ENCODE data around the gene TARS3.
"Not testable (repeated sequence)": the region's sequence is repeated elsewhere in the genome, so short reads cannot be mapped to it uniquely, and the experiment has no call there.

The TARS3 gene

DNA sequence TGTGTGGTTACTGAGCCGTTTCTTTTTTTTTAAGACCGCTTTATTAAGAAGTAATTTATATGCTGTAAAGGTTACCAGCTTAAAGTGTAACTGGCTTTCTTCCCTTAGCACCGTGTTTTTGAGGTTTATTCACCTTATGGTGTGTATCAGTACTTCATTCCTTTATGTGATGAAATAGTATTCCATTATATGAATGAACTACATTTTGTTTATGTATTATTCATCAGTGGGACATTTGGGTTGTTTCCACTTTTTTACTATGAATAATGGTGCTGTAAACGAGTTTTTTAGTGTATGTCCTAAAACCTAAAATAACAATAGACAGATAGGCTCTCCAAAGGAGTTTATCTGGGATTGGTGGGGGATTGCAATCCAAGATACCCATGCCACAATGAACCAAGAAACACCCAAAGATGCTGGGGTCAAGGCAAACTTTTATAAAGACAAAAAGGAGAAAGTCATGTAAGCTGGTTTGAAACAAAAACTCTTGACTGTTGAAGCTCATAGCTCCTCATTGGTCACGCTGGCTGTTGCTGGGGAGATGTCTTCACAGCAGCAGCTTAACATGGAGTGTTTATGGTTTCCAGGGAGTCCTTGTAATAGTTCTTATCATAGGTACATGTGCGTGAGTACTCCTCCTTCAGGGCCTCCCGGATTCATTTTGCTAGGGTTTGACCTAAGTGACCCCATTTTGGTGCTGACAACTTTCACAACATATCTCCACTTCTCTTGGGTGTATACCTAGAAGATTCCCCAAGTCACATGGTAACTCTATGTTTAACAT lies 88.1 kb downstream of the TARS3 start:
- Histone ChIP-seq H3K27me3 (ENCODE audit: insufficient read depth, low read depth, severe bottlenecking) (no peaks in the 10 kb centered on the region), H3K4me3 (ENCODE audit: low read depth, low read length) (no peak overlapping the region), H3K27ac (no peak overlapping the region), H3K9me3 (ENCODE audit: severe bottlenecking) (peaks cover 3% of the 10 kb centered on the region), H3K36me3 (peaks cover 15% of the 10 kb centered on the region)
- TF ChIP-seq, protein P1, sequence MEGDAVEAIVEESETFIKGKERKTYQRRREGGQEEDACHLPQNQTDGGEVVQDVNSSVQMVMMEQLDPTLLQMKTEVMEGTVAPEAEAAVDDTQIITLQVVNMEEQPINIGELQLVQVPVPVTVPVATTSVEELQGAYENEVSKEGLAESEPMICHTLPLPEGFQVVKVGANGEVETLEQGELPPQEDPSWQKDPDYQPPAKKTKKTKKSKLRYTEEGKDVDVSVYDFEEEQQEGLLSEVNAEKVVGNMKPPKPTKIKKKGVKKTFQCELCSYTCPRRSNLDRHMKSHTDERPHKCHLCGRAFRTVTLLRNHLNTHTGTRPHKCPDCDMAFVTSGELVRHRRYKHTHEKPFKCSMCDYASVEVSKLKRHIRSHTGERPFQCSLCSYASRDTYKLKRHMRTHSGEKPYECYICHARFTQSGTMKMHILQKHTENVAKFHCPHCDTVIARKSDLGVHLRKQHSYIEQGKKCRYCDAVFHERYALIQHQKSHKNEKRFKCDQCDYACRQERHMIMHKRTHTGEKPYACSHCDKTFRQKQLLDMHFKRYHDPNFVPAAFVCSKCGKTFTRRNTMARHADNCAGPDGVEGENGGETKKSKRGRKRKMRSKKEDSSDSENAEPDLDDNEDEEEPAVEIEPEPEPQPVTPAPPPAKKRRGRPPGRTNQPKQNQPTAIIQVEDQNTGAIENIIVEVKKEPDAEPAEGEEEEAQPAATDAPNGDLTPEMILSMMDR (IDR thresholded peaks at IDR 0.05; ENCODE audit: low read depth, low read length): no peak
- DNase-seq: no peak

DNA sequence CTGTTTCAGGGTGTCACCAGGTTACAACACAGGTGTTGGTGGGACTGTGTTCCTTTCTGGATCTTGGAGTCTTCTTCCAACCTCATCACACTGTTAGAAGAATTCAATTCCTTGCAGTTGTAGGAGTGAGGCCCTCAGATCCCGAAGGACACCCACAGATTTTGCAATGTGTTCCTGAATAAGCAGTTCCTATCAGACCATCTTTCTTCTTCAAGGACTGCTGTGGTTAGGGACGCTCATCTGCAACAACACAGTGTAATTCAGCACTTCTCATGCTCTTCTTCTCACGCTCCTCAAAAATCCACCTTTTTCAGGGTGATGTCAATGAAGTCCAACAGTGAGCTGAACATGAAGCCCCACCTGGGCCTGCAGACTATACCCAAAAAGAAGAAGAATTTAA lies 90.9 kb downstream of the TARS3 start:
- Histone ChIP-seq H3K4me3 (ENCODE audit: low read depth, low read length) (no peak overlapping the region), H3K9me3 (ENCODE audit: severe bottlenecking) (no peaks in the 10 kb centered on the region), H3K36me3 (no peaks in the 10 kb centered on the region), H3K27me3 (ENCODE audit: insufficient read depth, low read depth, severe bottlenecking) (no peaks in the 10 kb centered on the region), H3K27ac (no peak overlapping the region)
- no peak for DNase-seq
- TF ChIP-seq, protein P1 (IDR thresholded peaks at IDR 0.05; ENCODE audit: low read depth, low read length): no peak

DNA sequence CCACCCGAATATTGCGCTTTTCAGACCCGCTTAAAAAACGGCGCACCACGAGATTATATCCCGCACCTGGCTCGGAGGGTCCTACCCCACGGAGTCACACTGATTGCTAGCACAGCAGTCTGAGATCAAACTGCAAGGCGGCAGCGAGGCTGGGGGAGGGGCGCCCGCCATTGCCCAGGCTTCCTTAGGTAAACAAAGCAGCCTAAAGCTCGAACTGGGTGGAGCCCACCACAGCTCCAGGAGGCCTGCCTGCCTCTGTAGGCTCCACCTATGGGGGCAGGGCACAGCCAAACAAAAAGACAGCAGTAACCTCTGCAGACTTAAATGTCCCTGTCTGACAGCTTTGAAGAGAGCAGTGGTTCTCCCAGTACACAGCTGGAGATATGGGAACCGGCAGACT lies 97.5 kb downstream of the TARS3 start:
- not testable (repeated sequence) for H3K36me3 ChIP-seq; H3K27me3 ChIP-seq (ENCODE audit: insufficient read depth, low read depth, severe bottlenecking); H3K27ac ChIP-seq; DNase-seq; H3K4me3 ChIP-seq (ENCODE audit: low read depth, low read length); H3K9me3 ChIP-seq (ENCODE audit: severe bottlenecking)

DNA sequence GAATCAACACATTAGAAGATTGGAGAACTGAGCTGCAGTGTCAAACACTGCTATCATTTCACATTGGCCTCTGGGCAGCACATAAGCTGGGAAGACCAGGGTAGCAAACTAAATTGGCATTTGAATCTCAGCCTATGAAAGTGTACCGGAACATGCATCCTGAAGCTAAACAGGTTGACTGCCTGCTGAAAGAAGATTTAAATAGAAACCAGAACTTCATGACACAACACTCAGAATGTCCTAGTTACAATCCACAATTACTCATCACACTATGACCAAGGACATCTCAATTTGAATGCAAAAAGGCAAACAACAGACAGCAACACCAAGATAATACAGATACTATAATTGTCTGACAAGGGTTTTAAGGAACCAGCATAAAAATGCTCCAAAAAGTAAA lies 98.3 kb downstream of the TARS3 start:
- no peaks in the 10 kb centered on the region for H3K9me3 ChIP-seq (ENCODE audit: severe bottlenecking)
- TF ChIP-seq, protein P1 (IDR thresholded peaks at IDR 0.05; ENCODE audit: low read depth, low read length): no peak
- no peak overlapping the region for H3K4me3 ChIP-seq (ENCODE audit: low read depth, low read length)
- no peak for DNase-seq
- no peak overlapping the region for H3K27ac ChIP-seq
- H3K27me3 ChIP-seq (ENCODE audit: insufficient read depth, low read depth, severe bottlenecking): no peaks in the 10 kb centered on the region
- no peaks in the 10 kb centered on the region for H3K36me3 ChIP-seq

- Histone ChIP-seq H3K4me3 (ENCODE audit: low read depth, low read length) (no peak overlapping the region), H3K9me3 (ENCODE audit: severe bottlenecking) (no peaks in the 10 kb centered on the region), H3K27me3 (ENCODE audit: insufficient read depth, low read depth, severe bottlenecking) (no peaks in the 10 kb centered on the region), H3K36me3 (no peaks in the 10 kb centered on the region), H3K27ac (no peak overlapping the region)
- no peak for DNase-seq
- TF ChIP-seq, protein P1 (IDR thresholded peaks at IDR 0.05; ENCODE audit: low read depth, low read length): no peak
These were observed 99.1 kb downstream of the TARS3 start for GRCh38 chr15:101625184-101625583.

DNA sequence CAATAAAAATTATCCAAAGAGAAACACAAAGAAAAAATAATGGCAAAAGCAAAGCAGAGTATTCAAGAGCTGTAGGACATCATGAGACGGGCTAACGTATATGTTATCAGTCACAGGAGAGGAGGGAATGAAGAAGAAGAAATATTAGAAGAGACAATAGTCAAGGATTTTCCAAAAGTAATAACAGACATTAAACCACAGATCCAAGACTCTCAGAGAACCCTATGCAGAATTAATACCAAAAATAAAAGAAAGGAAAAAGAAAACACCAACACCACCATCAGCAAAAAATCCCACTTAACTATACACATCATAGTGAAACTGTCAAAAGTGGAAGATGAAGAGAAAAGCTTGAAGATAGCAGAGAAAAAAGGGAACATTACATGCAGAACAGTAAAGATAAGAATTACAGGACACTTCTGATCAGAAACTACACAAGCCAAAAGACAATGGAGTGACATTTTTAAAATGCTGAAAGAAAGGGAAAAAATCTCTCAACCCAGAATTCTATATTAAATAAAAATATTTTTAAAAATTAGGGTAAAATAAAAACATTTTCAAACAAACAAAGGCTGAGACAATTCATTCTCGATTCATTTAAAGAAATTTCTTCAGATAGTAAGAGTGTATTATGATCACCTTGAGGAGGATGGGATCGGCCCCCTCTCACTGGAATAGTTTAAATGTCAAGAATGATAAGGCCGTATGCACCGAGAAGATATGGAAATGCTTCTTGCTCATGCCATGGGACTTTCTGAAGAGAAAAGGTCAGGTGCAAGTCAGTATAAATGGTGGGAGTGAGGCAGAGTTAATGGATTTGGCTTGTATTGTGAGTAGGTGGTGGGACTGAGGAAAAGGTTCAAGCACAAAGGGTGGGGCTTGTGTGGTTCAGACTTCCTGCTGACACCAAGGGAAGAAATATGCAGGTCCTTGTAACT lies 100.6 kb downstream of the TARS3 start:
- TF ChIP-seq, protein P1 (IDR thresholded peaks at IDR 0.05; ENCODE audit: low read depth, low read length): no peak
- Histone ChIP-seq H3K4me3 (ENCODE audit: low read depth, low read length) (no peak overlapping the region), H3K9me3 (ENCODE audit: severe bottlenecking) (no peaks in the 10 kb centered on the region), H3K27me3 (ENCODE audit: insufficient read depth, low read depth, severe bottlenecking) (no peaks in the 10 kb centered on the region), H3K36me3 (no peaks in the 10 kb centered on the region), H3K27ac (no peak overlapping the region)
- DNase-seq: no peak

All from WERI-Rb-1 (cell line).